HEK293 (cell line): Measurements from ENCODE around the gene PPP1R18.

Experiments used
- CTCF ChIA-PET: fragments of 350-600 bp; formaldehyde crosslinking; extraction: SDS; loops from one replicate; lab custom pipeline; 2021; ENCODE audit warnings: antibody characterized with exemption; lab: Yijun Ruan, JAX
- POLR2A ChIA-PET: fragments of 300-600 bp; formaldehyde crosslinking; extraction: SDS; loops from one replicate; lab custom pipeline; 2020; ENCODE audit warnings: antibody characterized with exemption, inconsistent platforms; lab: Yijun Ruan, JAX
- H3K27ac ChIP-seq: fragments of 200-500 bp; sonication (Bioruptor generic); 2 replicates; pipeline ENCODE4 v1.5.1; 2014; ENCODE audit warnings: low read depth, low read length, control low read depth, inconsistent platforms; ENCODE audit errors: extremely low read depth
- H3K36me3 ChIP-seq, 2 experiments: fragments of 200-500 bp in 1 of 2; sonication (Bioruptor generic) in 1 of 2; 1 replicate in 1 of 2; 2 replicates in 1 of 2; pipeline ENCODE4 v1.5.1; 2014 to 2017; ENCODE audit warnings: inconsistent platforms in 2 of 2, low read length in 2 of 2; ENCODE audit not compliant: control insufficient read depth in 2 of 2, insufficient read depth in 1 of 2
- H3K4me1 ChIP-seq: fragments of 200-500 bp; sonication (Bioruptor generic); 2 replicates; pipeline ENCODE4 v1.5.1; 2014; ENCODE audit warnings: mild to moderate bottlenecking, low read length, inconsistent platforms; ENCODE audit not compliant: control insufficient read depth, insufficient read depth
- H3K4me3 ChIP-seq: 2 replicates; pipeline ENCODE4 v1.5.1; 2011; ENCODE audit warnings: low read depth, mild to moderate bottlenecking, control low read depth, low read length, moderate library complexity
- H3K9me3 ChIP-seq: fragments of 200-500 bp; sonication (Bioruptor generic); 2 replicates; pipeline ENCODE4 v1.5.1; 2014; ENCODE audit warnings: low read depth, low read length, inconsistent platforms; ENCODE audit not compliant: control insufficient read depth, insufficient read depth
- BCL11B ChIP-seq: fragments of 450-650 bp; formaldehyde crosslinking; IDR thresholded peaks from 2 replicates; pipeline ENCODE4 v1.5.1; 2016; ENCODE audit warnings: low read depth, missing biosample characterization, missing genetic modification characterization
- FEZF1 ChIP-seq: fragments of 450-650 bp; formaldehyde crosslinking; IDR thresholded peaks from 2 replicates; pipeline ENCODE4 v1.5.1; 2016; ENCODE audit warnings: missing biosample characterization, missing genetic modification characterization
- GLIS2 ChIP-seq: fragments of 450-650 bp; formaldehyde crosslinking; IDR thresholded peaks from 2 replicates; pipeline ENCODE4 v1.5.1; 2016; ENCODE audit warnings: missing biosample characterization, missing genetic modification characterization
- KLF10 ChIP-seq: fragments of 450-650 bp; IDR thresholded peaks from 2 replicates; pipeline ENCODE4 v1.5.1; 2018; ENCODE audit warnings: missing biosample characterization, mild to moderate bottlenecking, missing genetic modification characterization
- KLF7 ChIP-seq: fragments of 450-650 bp; formaldehyde crosslinking; IDR thresholded peaks from 2 replicates; pipeline ENCODE4 v1.5.1; 2016; ENCODE audit warnings: missing biosample characterization, missing genetic modification characterization, borderline replicate concordance
- OSR2 ChIP-seq: fragments of 450-650 bp; formaldehyde crosslinking; IDR thresholded peaks from 2 replicates; pipeline ENCODE4 v1.5.1; 2016; ENCODE audit warnings: missing biosample characterization, missing genetic modification characterization
- REPIN1 ChIP-seq: fragments of 450-650 bp; formaldehyde crosslinking; IDR thresholded peaks from 2 replicates; pipeline ENCODE4 v1.5.1; 2017; ENCODE audit warnings: missing biosample characterization, missing genetic modification characterization, low read depth
- ZNF112 ChIP-seq: fragments of 450-650 bp; formaldehyde crosslinking; IDR thresholded peaks from 2 replicates; pipeline ENCODE4 v1.5.0; 2017; ENCODE audit warnings: missing biosample characterization, missing genetic modification characterization
- ZNF146 ChIP-seq: fragments of 450-650 bp; formaldehyde crosslinking; IDR thresholded peaks from 2 replicates; pipeline ENCODE4 v1.5.1; 2016; ENCODE audit warnings: missing biosample characterization, missing genetic modification characterization
- ZNF23 ChIP-seq: fragments of 450-650 bp; formaldehyde crosslinking; IDR thresholded peaks from 2 replicates; pipeline ENCODE4 v1.5.1; 2016; ENCODE audit warnings: missing biosample characterization, missing genetic modification characterization, borderline replicate concordance
- ZNF248 ChIP-seq: fragments of 450-650 bp; formaldehyde crosslinking; IDR thresholded peaks from 2 replicates; pipeline ENCODE4 v1.5.1; 2017; ENCODE audit warnings: missing biosample characterization, missing genetic modification characterization
- ZNF48 ChIP-seq: fragments of 450-650 bp; formaldehyde crosslinking; IDR thresholded peaks from 2 replicates; pipeline ENCODE4 v1.5.1; 2016; ENCODE audit warnings: missing biosample characterization, missing genetic modification characterization
- ZNF549 ChIP-seq: fragments of 450-650 bp; IDR thresholded peaks from 2 replicates; pipeline ENCODE4 v1.5.1; 2018; ENCODE audit warnings: missing biosample characterization, missing genetic modification characterization, mild to moderate bottlenecking, inconsistent platforms, moderate library complexity
- ZNF596 ChIP-seq: fragments of 450-650 bp; IDR thresholded peaks from 2 replicates; pipeline ENCODE4 v1.5.0; 2018; ENCODE audit warnings: missing biosample characterization, mild to moderate bottlenecking, missing genetic modification characterization, moderate library complexity
- ZNF600 ChIP-seq: fragments of 450-650 bp; formaldehyde crosslinking; IDR thresholded peaks from 2 replicates; pipeline ENCODE4 v1.5.1; 2016; ENCODE audit warnings: missing biosample characterization, missing genetic modification characterization
- ZNF660 ChIP-seq: fragments of 450-650 bp; IDR thresholded peaks from 2 replicates; pipeline ENCODE4 v1.5.1; 2018; ENCODE audit warnings: missing biosample characterization, mild to moderate bottlenecking, missing genetic modification characterization
- ZNF837 ChIP-seq: fragments of 450-650 bp; formaldehyde crosslinking; IDR thresholded peaks from 2 replicates; pipeline ENCODE4 v1.5.1; 2016; ENCODE audit warnings: missing biosample characterization, missing genetic modification characterization
- TF ChIP-seq, protein P1 (sequence below): fragments of 450-650 bp; formaldehyde crosslinking; IDR thresholded peaks from 2 replicates; pipeline ENCODE4 v1.5.1; 2016; ENCODE audit warnings: missing biosample characterization, missing genetic modification characterization
- TF ChIP-seq, protein P2 (sequence below): fragments of 450-650 bp; formaldehyde crosslinking; IDR thresholded peaks from 2 replicates; pipeline ENCODE4 v1.5.1; 2016; ENCODE audit warnings: missing biosample characterization, missing genetic modification characterization
- TF ChIP-seq, protein P3 (sequence below): fragments of 450-650 bp; formaldehyde crosslinking; IDR thresholded peaks from 2 replicates; pipeline ENCODE4 v1.5.1; 2016; ENCODE audit warnings: missing biosample characterization, missing genetic modification characterization
- TF ChIP-seq, protein P4 (sequence below): fragments of 450-650 bp; formaldehyde crosslinking; IDR thresholded peaks from 2 replicates; pipeline ENCODE4 v1.5.1; 2017; ENCODE audit warnings: missing biosample characterization, missing genetic modification characterization

Gene PPP1R18

DNA sequence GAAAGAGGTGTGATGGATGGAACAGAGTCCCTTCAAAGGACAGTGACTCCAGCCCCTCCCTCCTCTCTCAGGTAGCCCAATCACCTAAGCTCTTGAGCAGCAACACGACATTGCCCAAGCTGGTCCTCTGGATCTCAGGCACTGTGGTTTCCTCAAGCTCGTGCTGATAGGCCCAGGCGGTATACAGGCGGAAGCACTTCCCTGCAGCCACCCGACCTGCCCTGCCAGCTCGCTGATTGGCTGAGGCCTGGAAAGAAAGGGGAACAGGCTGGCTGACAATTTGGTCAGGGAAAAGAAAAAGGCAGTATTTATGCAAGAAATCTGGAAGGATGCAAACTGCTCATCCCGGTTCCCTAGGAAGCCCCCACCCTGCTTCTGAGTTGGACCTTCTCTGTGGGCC is 29.9 kb downstream of the PPP1R18 start:
- ChIA-PET POLR2A (interaction anchor here (0.6 to 1.6 kb wide), 2 partner anchors 16 to 249 kb away, joined by 5 read pairs; partner anchors contain the start of gene DHX16), CTCF (interaction anchor here (1.3 kb wide), 1 partner anchor 16 kb away, joined by 4 read pairs; the partner anchor contains the start of gene DHX16)
- H3K27ac ChIP-seq: no peak overlapping the region
- no peaks in the 10 kb centered on the region for H3K9me3 ChIP-seq
- H3K4me1 ChIP-seq: no peaks in the 10 kb centered on the region
- TF ChIP-seq ZNF596 (tag by site-specific recombination): no peak
- no peak for TF ChIP-seq KLF7 (tag by site-specific recombination)
- TF ChIP-seq, protein P1, sequence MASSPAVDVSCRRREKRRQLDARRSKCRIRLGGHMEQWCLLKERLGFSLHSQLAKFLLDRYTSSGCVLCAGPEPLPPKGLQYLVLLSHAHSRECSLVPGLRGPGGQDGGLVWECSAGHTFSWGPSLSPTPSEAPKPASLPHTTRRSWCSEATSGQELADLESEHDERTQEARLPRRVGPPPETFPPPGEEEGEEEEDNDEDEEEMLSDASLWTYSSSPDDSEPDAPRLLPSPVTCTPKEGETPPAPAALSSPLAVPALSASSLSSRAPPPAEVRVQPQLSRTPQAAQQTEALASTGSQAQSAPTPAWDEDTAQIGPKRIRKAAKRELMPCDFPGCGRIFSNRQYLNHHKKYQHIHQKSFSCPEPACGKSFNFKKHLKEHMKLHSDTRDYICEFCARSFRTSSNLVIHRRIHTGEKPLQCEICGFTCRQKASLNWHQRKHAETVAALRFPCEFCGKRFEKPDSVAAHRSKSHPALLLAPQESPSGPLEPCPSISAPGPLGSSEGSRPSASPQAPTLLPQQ (tag by site-specific recombination): no peak
- no peak for TF ChIP-seq ZNF660 (tag by site-specific recombination)
- no peak for TF ChIP-seq ZNF837 (tag by site-specific recombination)
- TF ChIP-seq, protein P2, sequence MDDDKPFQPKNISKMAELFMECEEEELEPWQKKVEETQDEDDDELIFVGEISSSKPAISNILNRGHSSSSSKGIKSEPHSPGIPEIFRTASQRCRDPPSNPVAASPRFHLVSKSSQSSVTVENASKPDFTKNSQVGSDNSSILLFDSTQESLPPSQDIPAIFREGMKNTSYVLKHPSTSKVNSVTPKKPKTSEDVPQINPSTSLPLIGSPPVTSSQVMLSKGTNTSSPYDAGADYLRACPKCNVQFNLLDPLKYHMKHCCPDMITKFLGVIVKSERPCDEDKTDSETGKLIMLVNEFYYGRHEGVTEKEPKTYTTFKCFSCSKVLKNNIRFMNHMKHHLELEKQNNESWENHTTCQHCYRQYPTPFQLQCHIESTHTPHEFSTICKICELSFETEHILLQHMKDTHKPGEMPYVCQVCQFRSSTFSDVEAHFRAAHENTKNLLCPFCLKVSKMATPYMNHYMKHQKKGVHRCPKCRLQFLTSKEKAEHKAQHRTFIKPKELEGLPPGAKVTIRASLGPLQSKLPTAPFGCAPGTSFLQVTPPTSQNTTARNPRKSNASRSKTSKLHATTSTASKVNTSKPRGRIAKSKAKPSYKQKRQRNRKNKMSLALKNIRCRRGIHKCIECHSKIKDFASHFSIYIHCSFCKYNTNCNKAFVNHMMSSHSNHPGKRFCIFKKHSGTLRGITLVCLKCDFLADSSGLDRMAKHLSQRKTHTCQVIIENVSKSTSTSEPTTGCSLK (tag by site-specific recombination): no peak
- TF ChIP-seq OSR2 (tag by site-specific recombination): no peak
- TF ChIP-seq ZNF23 (tag by site-specific recombination): no peak
- TF ChIP-seq KLF10: no peak
- no peak for TF ChIP-seq ZNF146 (tag by site-specific recombination)
- TF ChIP-seq ZNF549 (tag by site-specific recombination): no peak
- peaks cover 51 to 92% of the 10 kb centered on the region in 2 experiments for H3K36me3 ChIP-seq
- no peak overlapping the region for H3K4me3 ChIP-seq

DNA sequence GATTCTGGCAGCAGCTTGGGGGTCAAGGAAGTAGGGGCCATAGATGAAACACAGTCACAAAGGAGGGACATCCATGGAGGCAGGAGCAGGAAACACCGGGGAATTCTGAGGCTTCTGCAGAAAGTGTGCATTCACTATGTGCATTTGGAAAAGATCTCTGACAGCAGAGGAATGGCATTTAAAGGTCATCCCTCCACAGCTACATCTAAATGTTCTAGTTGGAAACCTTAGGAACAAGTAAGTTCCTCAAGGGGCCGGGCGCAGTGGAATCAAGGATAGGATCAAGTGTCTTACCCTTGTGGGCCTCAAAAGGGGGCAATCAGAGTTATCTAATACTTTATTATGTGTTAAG is 30.7 kb downstream of the PPP1R18 start:
- no peak overlapping the region for H3K27ac ChIP-seq
- no peak overlapping the region for H3K4me3 ChIP-seq
- no peaks in the 10 kb centered on the region for H3K9me3 ChIP-seq
- POLR2A ChIA-PET: no interaction called here
- CTCF ChIA-PET: no interaction called here
- H3K4me1 ChIP-seq: no peaks in the 10 kb centered on the region
- H3K36me3 ChIP-seq: peaks cover 58 to 96% of the 10 kb centered on the region in 2 experiments
- TF ChIP-seq ZNF48 (no peak), FEZF1 (tag by site-specific recombination) (no peak), ZNF112 (tag by site-specific recombination) (no peak), REPIN1 (no peak), GLIS2 (no peak), BCL11B (no peak), ZNF600 (no peak), ZNF248 (tag by site-specific recombination) (no peak)
- TF ChIP-seq, protein P3, sequence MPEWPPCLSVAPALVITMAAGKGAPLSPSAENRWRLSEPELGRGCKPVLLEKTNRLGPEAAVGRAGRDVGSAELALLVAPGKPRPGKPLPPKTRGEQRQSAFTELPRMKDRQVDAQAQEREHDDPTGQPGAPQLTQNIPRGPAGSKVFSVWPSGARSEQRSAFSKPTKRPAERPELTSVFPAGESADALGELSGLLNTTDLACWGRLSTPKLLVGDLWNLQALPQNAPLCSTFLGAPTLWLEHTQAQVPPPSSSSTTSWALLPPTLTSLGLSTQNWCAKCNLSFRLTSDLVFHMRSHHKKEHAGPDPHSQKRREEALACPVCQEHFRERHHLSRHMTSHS: no peak
- TF ChIP-seq, protein P4, sequence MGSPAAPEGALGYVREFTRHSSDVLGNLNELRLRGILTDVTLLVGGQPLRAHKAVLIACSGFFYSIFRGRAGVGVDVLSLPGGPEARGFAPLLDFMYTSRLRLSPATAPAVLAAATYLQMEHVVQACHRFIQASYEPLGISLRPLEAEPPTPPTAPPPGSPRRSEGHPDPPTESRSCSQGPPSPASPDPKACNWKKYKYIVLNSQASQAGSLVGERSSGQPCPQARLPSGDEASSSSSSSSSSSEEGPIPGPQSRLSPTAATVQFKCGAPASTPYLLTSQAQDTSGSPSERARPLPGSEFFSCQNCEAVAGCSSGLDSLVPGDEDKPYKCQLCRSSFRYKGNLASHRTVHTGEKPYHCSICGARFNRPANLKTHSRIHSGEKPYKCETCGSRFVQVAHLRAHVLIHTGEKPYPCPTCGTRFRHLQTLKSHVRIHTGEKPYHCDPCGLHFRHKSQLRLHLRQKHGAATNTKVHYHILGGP (tag by site-specific recombination): no peak
- TF ChIP-seq, protein P1 (tag by site-specific recombination): no peak
